Measurements from ENCODE around the gene B4GALNT4. TPM values are rescaled to one million over a fixed set of nuclear protein-coding genes. Genes with fewer than 3 reads are reported as not detected.

The B4GALNT4 gene
- total RNA-seq, 2 donors from 2014 or later: 0.52 to 1.8 TPM

DNA sequence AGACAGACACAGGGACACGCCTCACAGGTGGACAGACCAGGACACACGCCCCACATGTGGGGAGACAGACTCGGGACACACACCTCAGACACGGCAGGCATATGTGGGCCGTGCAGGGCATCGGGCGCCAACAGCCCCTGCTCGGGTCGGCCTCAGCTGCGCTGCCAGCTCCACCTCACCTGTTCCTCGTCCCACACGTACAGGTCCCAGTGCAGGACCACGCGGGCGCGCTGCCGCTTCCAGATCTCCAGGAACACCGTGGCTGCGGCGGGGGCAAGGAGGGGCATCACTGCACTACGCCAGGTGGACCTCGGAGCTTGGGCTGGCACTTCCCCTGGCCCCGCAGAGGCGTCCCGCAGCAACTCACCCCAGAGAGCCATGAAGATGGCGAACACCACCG, 60.1 kb downstream of the B4GALNT4 start:
- intact Hi-C loops (cut with DNase I): no loop called here
- no peak for DNase-seq (ENCODE audit: low spot score)

DNA sequence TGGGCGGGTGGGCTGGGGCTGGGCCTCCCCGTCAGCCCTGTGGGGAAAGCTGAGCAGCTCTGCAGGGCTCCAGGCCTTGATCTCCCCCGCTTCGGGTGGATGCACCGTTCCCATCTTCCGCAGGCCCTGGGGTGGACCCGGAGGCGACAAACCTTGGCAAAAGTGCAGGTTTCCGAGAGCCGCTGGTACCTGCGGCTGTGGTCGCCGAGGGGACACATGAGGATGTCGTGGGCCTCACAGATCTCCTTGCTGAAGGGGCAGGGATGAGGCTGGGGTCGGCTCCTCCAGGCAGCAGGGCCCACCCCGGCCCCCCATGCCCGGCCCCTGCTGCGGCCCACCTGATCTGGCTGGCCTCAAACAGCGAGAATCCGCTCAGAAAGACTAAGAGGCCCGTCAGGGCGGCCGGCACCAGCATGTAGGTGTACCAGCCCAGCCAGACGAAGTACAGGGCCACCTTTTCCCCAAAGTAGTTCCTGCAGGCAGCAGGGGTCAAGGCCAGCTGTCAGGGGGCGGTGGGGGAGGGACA, 60.7 kb downstream of the B4GALNT4 start:
- intact Hi-C loops (cut with DNase I): no loop called here

More for the DNA sequence above, 60.7 kb downstream of the B4GALNT4 start:
- DNase-seq (ENCODE audit: low spot score): no peak

Other genes with a start within 250 kb of the B4GALNT4 start
- gene SCGB1C1, start 176.4 kb upstream of the B4GALNT4 start, total RNA-seq: not detected
- gene BET1L, start 162.1 kb upstream of the B4GALNT4 start, total RNA-seq: 10 to 100 TPM; 37.5 to 39.1 TPM
- gene RIC8A, start 161.8 kb upstream of the B4GALNT4 start, total RNA-seq: 10 to 100 TPM; 73.8 to 87.5 TPM
- gene SIRT3, start 133.2 kb upstream of the B4GALNT4 start, total RNA-seq: 10 to 100 TPM in 1 of 2 donors, 1 to 10 TPM in 1; 9.1 to 13.3 TPM
- gene PSMD13, start 132.5 kb upstream of the B4GALNT4 start, total RNA-seq: 10 to 100 TPM; 83.2 to 89.6 TPM
- under 1 TPM; 0.38 to 0.42 TPM for gene NLRP6, start 91.1 kb upstream of the B4GALNT4 start, total RNA-seq
- gene PGGHG, start 80.4 kb upstream of the B4GALNT4 start, total RNA-seq: 10 to 100 TPM; 18.8 to 20.7 TPM
- not detected for gene IFITM5, start 70.0 kb upstream of the B4GALNT4 start, total RNA-seq
- 100 to 1,000 TPM; 647 to 724 TPM for gene IFITM2, start 61.7 kb upstream of the B4GALNT4 start, total RNA-seq
- gene IFITM1, start 55.5 kb upstream of the B4GALNT4 start, total RNA-seq: 100 to 1,000 TPM; 205 to 275 TPM
- gene IFITM3, start 48.6 kb upstream of the B4GALNT4 start, total RNA-seq: 1,000 to 10,000 TPM; 1,080 to 1,276 TPM
- under 1 TPM in 1 of 2 donors, not detected in 1; 0.10 TPM for gene PKP3, start 24.7 kb downstream of the B4GALNT4 start, total RNA-seq
- 10 to 100 TPM; 30.7 to 45.2 TPM for gene SIGIRR, start 45.5 kb downstream of the B4GALNT4 start, total RNA-seq
- under 1 TPM; 0.57 to 0.93 TPM for gene ANO9, start 72.5 kb downstream of the B4GALNT4 start, total RNA-seq
- gene PTDSS2, start 80.8 kb downstream of the B4GALNT4 start, total RNA-seq: 10 to 100 TPM; 16.3 to 16.7 TPM
- gene RNH1, start 137.7 kb downstream of the B4GALNT4 start, total RNA-seq: 100 to 1,000 TPM; 197 to 209 TPM
- 10 to 100 TPM; 37.2 to 48.5 TPM for gene HRAS, start 166.1 kb downstream of the B4GALNT4 start, total RNA-seq
- under 1 TPM; 0.43 to 0.56 TPM for gene LRRC56, start 168.0 kb downstream of the B4GALNT4 start, total RNA-seq
- gene LMNTD2, start 191.2 kb downstream of the B4GALNT4 start, total RNA-seq: under 1 TPM; 0.43 to 0.56 TPM
- gene RASSF7, start 191.5 kb downstream of the B4GALNT4 start, total RNA-seq: 1 to 10 TPM; 2.1 to 2.6 TPM
- 10 to 100 TPM; 18.3 to 20.8 TPM for gene PHRF1, start 207.0 kb downstream of the B4GALNT4 start, total RNA-seq
- gene IRF7, start 246.5 kb downstream of the B4GALNT4 start, total RNA-seq: 10 to 100 TPM; 10.3 to 16.4 TPM